SK-N-MC (cell line): ENCODE measurements around the gene GPS1.

Experiments used
- EZH2 ChIP-seq: fragments of 200-600 bp; sonication (generic); IDR thresholded peaks from one replicate; pipeline ENCODE4 v1.6.1; 2017; ENCODE audit warnings: antibody characterized with exemption
- POLR2AphosphoS5 ChIP-seq: IDR thresholded peaks from 2 replicates; pipeline ENCODE4 v1.6.1; 2012; ENCODE audit warnings: mild to moderate bottlenecking, low read depth, low read length, borderline replicate concordance

GRCh38 chr17:82034371-82035011 lies 17.2 kb upstream of the GPS1 start:
- TF ChIP-seq POLR2AphosphoS5 (no peak), EZH2 (no peak)
